K562 (cell line): ENCODE measurements around the gene ACTN1. TPM values are rescaled to one million over a fixed set of nuclear protein-coding genes. Genes with fewer than 3 reads are reported as not detected.

Experiments
- ARID3B ChIP-seq: fragments of 250-450 bp; sonication (Bioruptor Pico); IDR thresholded peaks from 2 replicates; pipeline ENCODE4 v1.4.0; 2020; ENCODE audit warnings: borderline replicate concordance
- CHD1 ChIP-seq: fragments of 200-600 bp; sonication (generic); IDR thresholded peaks from one replicate; pipeline ENCODE4 v1.6.1; 2012; ENCODE audit warnings: mild to moderate bottlenecking, moderate library complexity, low read length, inconsistent platforms
- CHD7 ChIP-seq: fragments of 200-600 bp; sonication (generic); IDR thresholded peaks from one replicate; pipeline ENCODE4 v1.6.1; 2012; ENCODE audit warnings: mild to moderate bottlenecking, low read depth, low read length, inconsistent platforms
- HNRNPLL ChIP-seq: fragments of 200-400 bp; formaldehyde crosslinking; IDR thresholded peaks from 2 replicates; pipeline ENCODE4 v1.6.1; 2017; ENCODE audit warnings: low read length, low read depth, mild to moderate bottlenecking; ENCODE audit not compliant: poor library complexity, severe bottlenecking
- RERE ChIP-seq: sonication (generic); formaldehyde crosslinking; IDR thresholded peaks from 2 replicates; pipeline ENCODE4 v1.8.0; 2023; ENCODE audit warnings: missing genetic modification reagents, mild to moderate bottlenecking, borderline replicate concordance
- SMAD3 ChIP-seq: fragments of 450-650 bp; formaldehyde crosslinking; conservative IDR thresholded peaks from 2 replicates; pipeline ENCODE4 v1.4.0; 2020; ENCODE audit warnings: mild to moderate bottlenecking
- ZNF431 ChIP-seq: sonication (generic); formaldehyde crosslinking; IDR thresholded peaks from 2 replicates; pipeline ENCODE4 v1.8.0; 2022; ENCODE audit warnings: mild to moderate bottlenecking, missing genetic modification reagents
- ZSCAN29 ChIP-seq: fragments of 450-650 bp; IDR thresholded peaks from 2 replicates; pipeline ENCODE4 v1.6.1; 2017
- polyA plus RNA-seq, 8 experiments: library from polyadenylated mRNA; depleted of rRNA in 4 of 8; stranded (reverse) in 5 of 8; unstranded in 3 of 8; fragments of >200 nt; fragmentation: Nextera tagmentation in 2 of 8; fragmentation: Illumina TruSeq in 1 of 8; extraction: Ambion mirVana in 2 of 8; extraction: Trizol in 1 of 8; gene quantifications; 2 replicates each; pipeline versions ENCODE4 v1.2.1 to v1.2.3, GENCODE V29; 2011 to 2014; ENCODE audit warnings: inconsistent platforms in 1 of 8, missing spikeins in 1 of 8
- total RNA-seq, 7 experiments: library from RNA; depleted of rRNA in 6 of 7; stranded (reverse); fragments of >200 nt in 6 of 7; fragmentation: Illumina TruSeq in 2 of 7; extraction: Trizol in 2 of 7; gene quantifications; 2 replicates each; pipeline versions ENCODE4 v1.2.1 to v1.2.3, GENCODE V29; 2011 to 2021; ENCODE audit warnings: low replicate concordance in 1 of 7

The ACTN1 gene
- total and polyA plus RNA-seq, 9 of the 15 experiments (the other 6 are each of a cell fraction or from before 2014, with no cell fraction given) = 2.2 to 67.7 (median 34.5) TPM

GRCh38 chr14:68824517-68825347, 154.4 kb downstream of the ACTN1 start (continued):
- TF ChIP-seq SMAD3 (CRISPR knock-in tag) (no peak), ZSCAN29 (no peak), ZNF431 (CRISPR knock-in tag) (no peak), CHD7 (no peak), HNRNPLL (no peak), ARID3B (CRISPR knock-in tag) (no peak), RERE (no peak), CHD1 (no peak)
